Thoracic aorta (tissue), 2 donors: ENCODE results near the gene FIGNL1. TPM values are rescaled to one million over a fixed set of nuclear protein-coding genes. Genes with fewer than 3 reads are reported as not detected.

Experiments
- ATAC-seq: fragments of 150-250 bp; one replicate; pipeline ENCODE4 v1.8.0; 2017; ENCODE audit warnings: low read depth; ENCODE audit not compliant: insufficient number of reproducible peaks, low FRiP score
- DNase-seq: peaks from one replicate; pipeline ENCODE4 v3.0.0-alpha.2; 2020; ENCODE audit warnings: low spot score
- H3K27ac ChIP-seq, 2 donors: fragments of 200-600 bp; sonication (generic); 1 replicate in 1 of 2; 2 replicates in 1 of 2; pipeline ENCODE4 v1.5.1; 2016; ENCODE audit warnings: mild to moderate bottlenecking in 2 of 2, moderate library complexity in 2 of 2
- H3K27me3 ChIP-seq: fragments of 200-600 bp; sonication (generic); replicated peaks from 2 replicates; pipeline ENCODE4 v1.6.0; 2016; ENCODE audit warnings: mild to moderate bottlenecking; ENCODE audit not compliant: insufficient read depth
- H3K36me3 ChIP-seq: fragments of 200-600 bp; sonication (generic); one replicate; pipeline ENCODE4 v1.5.1; 2016
- H3K4me1 ChIP-seq, 2 donors: fragments of 200-600 bp; sonication (generic); 1 replicate in 1 of 2; 2 replicates in 1 of 2; pipeline versions ENCODE4 v1.5.1 to v1.6.0; 2016; ENCODE audit warnings: low read depth in 2 of 2, mild to moderate bottlenecking in 1 of 2; ENCODE audit not compliant: control insufficient read depth in 1 of 2
- H3K4me3 ChIP-seq: fragments of 200-600 bp; sonication (generic); 2 replicates; pipeline ENCODE4 v1.5.1; 2016; ENCODE audit warnings: mild to moderate bottlenecking
- H3K9me3 ChIP-seq: fragments of 200-600 bp; sonication (generic); 2 replicates; pipeline ENCODE4 v1.5.1; 2016
- total RNA-seq, 2 donors: library from RNA; depleted of rRNA; stranded (reverse); fragments of >200 nt; gene quantifications; one replicate each; pipeline versions ENCODE4 v1.1.0 to v1.2.3, GENCODE V29; 2016
- TF ChIP-seq, protein P1 (sequence below): fragments of 200-600 bp; sonication (generic); IDR thresholded peaks from one replicate; pipeline ENCODE4 v1.5.1; 2019; ENCODE audit warnings: antibody characterized with exemption

The FIGNL1 gene
- total RNA-seq, 2 donors from 2014 or later, result 2.7 to 4.7 TPM

DNA sequence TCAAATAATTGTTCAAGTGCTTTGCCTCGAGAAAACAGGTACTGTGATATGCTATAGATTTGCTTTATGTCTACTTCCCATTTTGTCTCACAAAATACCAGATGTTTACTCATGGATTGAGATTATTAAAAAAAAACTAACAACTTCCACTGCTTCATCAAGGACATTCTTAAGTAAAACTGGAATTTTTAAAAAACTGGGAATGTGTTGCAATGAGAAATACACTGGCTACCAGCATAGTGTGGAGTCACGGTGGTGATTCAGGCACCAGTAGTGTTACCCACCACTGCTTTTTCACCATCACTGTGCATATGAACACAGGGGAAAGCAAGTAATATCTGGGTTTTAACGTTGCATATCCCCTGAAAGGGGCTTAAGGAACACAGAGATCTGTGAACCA is 21.2 kb downstream of the FIGNL1 start:
- Histone ChIP-seq H3K36me3 (no peaks in the 10 kb centered on the region), H3K27me3 (no peaks in the 10 kb centered on the region), H3K4me3 (no peak overlapping the region), H3K27ac (no peak overlapping the region), H3K4me1 (no peaks in the 10 kb centered on the region), H3K9me3 (no peaks in the 10 kb centered on the region)
- no peak for DNase-seq
- TF ChIP-seq, protein P1, sequence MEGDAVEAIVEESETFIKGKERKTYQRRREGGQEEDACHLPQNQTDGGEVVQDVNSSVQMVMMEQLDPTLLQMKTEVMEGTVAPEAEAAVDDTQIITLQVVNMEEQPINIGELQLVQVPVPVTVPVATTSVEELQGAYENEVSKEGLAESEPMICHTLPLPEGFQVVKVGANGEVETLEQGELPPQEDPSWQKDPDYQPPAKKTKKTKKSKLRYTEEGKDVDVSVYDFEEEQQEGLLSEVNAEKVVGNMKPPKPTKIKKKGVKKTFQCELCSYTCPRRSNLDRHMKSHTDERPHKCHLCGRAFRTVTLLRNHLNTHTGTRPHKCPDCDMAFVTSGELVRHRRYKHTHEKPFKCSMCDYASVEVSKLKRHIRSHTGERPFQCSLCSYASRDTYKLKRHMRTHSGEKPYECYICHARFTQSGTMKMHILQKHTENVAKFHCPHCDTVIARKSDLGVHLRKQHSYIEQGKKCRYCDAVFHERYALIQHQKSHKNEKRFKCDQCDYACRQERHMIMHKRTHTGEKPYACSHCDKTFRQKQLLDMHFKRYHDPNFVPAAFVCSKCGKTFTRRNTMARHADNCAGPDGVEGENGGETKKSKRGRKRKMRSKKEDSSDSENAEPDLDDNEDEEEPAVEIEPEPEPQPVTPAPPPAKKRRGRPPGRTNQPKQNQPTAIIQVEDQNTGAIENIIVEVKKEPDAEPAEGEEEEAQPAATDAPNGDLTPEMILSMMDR, result no peak
- ATAC-seq, result no peak

DNA sequence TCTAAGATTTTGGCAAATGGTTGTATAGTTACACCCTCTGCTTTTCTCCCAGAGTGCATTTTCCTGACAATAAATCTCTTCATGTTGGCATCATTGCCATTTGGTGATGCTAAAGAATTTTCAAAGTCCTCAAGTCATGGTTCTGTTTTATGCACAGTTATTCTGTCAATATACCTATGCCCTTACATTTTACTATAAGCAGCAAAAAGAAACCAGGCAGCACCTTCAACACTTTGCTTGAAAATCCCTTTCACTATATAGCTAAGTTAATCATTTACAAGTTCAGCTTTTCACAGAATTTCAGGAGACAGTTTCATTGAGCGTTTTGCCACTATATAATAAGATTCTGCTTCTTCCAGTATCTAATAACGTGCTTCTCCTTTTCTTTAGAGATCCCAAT is 22.6 kb downstream of the FIGNL1 start:
- H3K9me3 ChIP-seq, result no peaks in the 10 kb centered on the region
- ATAC-seq (no peak), DNase-seq (no peak)
- no peaks in the 10 kb centered on the region for H3K27me3 ChIP-seq
- no peak overlapping the region for H3K4me3 ChIP-seq
- TF ChIP-seq, protein P1, result no peak
- H3K27ac ChIP-seq, result no peak overlapping the region
- no peaks in the 10 kb centered on the region for H3K36me3 ChIP-seq
- H3K4me1 ChIP-seq, result no peaks in the 10 kb centered on the region

DNA sequence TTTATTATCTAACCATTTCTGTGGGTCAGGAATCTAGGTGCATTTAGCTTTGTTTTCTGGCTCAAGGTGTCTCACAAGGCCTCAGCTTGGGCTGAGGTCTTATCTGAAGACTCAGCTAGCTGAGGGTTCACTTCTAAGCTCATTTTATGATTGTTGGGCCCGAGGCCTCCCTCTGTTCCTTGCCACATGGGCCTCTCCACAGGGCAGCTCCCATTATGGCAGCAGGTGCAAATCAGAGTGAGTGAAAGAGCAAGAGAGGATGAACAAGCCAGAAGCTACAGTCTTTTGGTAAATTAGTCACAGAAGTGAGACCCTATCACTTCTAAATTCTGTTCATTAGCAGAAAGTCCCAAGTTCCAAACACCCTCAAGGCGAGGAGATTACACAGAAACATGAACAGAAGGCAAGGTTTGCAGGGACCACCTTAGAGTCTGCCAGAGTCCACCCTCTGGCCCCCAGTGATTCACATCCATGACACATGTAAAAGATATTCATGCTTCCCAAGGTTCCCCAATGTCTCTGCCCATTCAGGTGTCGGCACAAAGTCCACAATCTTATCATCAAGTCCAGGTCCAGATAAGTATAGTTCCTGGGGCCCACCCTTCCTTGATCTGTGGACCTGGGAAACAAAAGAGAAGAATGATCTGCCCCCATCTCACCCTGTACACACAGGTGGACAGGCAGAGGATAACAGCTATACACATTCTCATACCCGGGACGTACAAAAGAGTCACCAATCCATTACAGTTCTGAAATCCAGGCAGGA is 23.7 kb downstream of the FIGNL1 start:
- DNase-seq (no peak), ATAC-seq (no peak)
- Histone ChIP-seq H3K9me3 (no peaks in the 10 kb centered on the region), H3K4me3 (no peak overlapping the region), H3K27me3 (no peaks in the 10 kb centered on the region), H3K4me1 (no peaks in the 10 kb centered on the region), H3K27ac (no peak overlapping the region), H3K36me3 (no peaks in the 10 kb centered on the region)
- TF ChIP-seq, protein P1, result no peak

DNA sequence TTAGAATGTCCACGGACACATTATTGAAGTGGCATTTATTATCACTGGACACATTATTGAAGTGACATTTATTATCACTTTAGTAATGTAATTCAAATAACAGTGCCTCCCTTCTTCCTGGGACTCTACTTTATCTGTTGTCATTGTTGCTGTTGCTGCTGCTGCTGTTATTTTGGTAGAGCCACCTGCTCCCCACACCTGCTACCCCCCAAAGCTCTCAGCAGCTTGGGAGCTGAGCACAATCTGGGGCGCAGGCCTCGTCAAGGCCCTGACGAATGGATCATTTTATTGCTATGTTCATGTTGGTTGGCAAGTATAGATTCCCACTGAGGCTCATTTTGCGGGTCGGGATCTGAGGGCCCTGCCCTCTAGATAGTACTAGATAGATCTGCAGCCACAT is 24.8 kb downstream of the FIGNL1 start:
- Histone ChIP-seq H3K27ac (no peak overlapping the region), H3K36me3 (no peaks in the 10 kb centered on the region), H3K9me3 (no peaks in the 10 kb centered on the region), H3K4me3 (no peak overlapping the region), H3K27me3 (no peaks in the 10 kb centered on the region), H3K4me1 (no peaks in the 10 kb centered on the region)
- ATAC-seq, result no peak
- no peak for DNase-seq
- TF ChIP-seq, protein P1, result no peak

DNA sequence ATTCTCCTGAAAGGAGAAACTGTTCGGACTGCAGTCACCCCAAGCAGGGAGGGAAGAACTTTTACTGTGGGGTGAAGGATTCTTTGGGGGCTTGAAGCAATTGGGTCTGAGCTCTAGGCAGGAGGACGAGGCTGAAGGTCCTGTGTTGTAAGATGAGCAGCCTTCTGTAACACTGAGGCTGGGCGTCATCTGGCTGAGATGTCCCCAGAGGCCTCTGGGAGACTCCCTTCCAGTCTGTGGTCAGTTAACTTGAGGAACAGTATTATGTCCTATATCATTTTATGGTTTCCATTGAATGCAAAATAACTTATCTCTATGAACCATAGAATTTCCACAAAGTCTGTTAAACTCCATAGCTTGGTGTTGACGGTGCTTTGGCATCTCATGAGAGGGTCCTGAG is 26.3 kb downstream of the FIGNL1 start:
- no peaks in the 10 kb centered on the region for H3K4me1 ChIP-seq
- H3K36me3 ChIP-seq, result no peaks in the 10 kb centered on the region
- H3K9me3 ChIP-seq, result no peaks in the 10 kb centered on the region
- no peaks in the 10 kb centered on the region for H3K27me3 ChIP-seq
- no peak overlapping the region for H3K4me3 ChIP-seq
- TF ChIP-seq, protein P1, result no peak
- no peak for ATAC-seq
- no peak for DNase-seq
- no peak overlapping the region for H3K27ac ChIP-seq
